ENCODE measurements around the gene PLEKHF1.

Gene PLEKHF1

GRCh38 chr19:29680447-29680846, 15.2 kb downstream of the PLEKHF1 start:
- no peak for DNase-seq

- DNase-seq: no peak
These were observed 15.7 kb downstream of the PLEKHF1 start for GRCh38 chr19:29680937-29681336.

- no peak for DNase-seq
These were observed 16.4 kb downstream of the PLEKHF1 start for GRCh38 chr19:29681422-29682235.

- no peak for DNase-seq
These were observed 17.1 kb downstream of the PLEKHF1 start for GRCh38 chr19:29682236-29682895.

- no peak for DNase-seq
These were observed 17.7 kb downstream of the PLEKHF1 start for GRCh38 chr19:29683009-29683408.

GRCh38 chr19:29685326-29685725, 20.1 kb downstream of the PLEKHF1 start:
- no peak for DNase-seq

GRCh38 chr19:29686285-29686805, 21.1 kb downstream of the PLEKHF1 start:
- no peak for DNase-seq

- peak; percentile 65 for DNase-seq
These were observed 22.1 kb downstream of the PLEKHF1 start for GRCh38 chr19:29687244-29687896.

GRCh38 chr19:29687897-29688728, 22.9 kb downstream of the PLEKHF1 start:
- no peak for DNase-seq

GRCh38 chr19:29690842-29691241, 25.6 kb downstream of the PLEKHF1 start:
- DNase-seq: peak; percentile 34

- no peak for DNase-seq
These were observed 28.9 kb downstream of the PLEKHF1 start for GRCh38 chr19:29694161-29694560.

- DNase-seq: peak; percentile 59
These were observed 29.7 kb downstream of the PLEKHF1 start for GRCh38 chr19:29694669-29695627.

GRCh38 chr19:29695765-29696564, 30.7 kb downstream of the PLEKHF1 start:
- DNase-seq: no peak

- DNase-seq: no peak
These were observed 31.2 kb downstream of the PLEKHF1 start for GRCh38 chr19:29696565-29696846.

GRCh38 chr19:29697523-29698261, 32.4 kb downstream of the PLEKHF1 start:
- no peak for DNase-seq

GRCh38 chr19:29699861-29700260, 34.6 kb downstream of the PLEKHF1 start:
- DNase-seq: no peak

GRCh38 chr19:29700498-29700897, 35.2 kb downstream of the PLEKHF1 start:
- no peak for DNase-seq

GRCh38 chr19:29702161-29702962, 37.1 kb downstream of the PLEKHF1 start:
- DNase-seq: no peak

GRCh38 chr19:29702963-29703320, 37.7 kb downstream of the PLEKHF1 start:
- DNase-seq: no peak
